ENCODE data around the gene CHST8.
"Not testable (repeated sequence)": the region's sequence is repeated elsewhere in the genome, so short reads cannot be mapped to it uniquely, and the experiment has no call there.

The CHST8 gene

GRCh38 chr19:33616857-33617256, 4.9 kb upstream of the CHST8 start:
- no peak for DNase-seq (ENCODE audit: low read depth in 2 of 2, low spot score in 1 of 2)

DNA sequence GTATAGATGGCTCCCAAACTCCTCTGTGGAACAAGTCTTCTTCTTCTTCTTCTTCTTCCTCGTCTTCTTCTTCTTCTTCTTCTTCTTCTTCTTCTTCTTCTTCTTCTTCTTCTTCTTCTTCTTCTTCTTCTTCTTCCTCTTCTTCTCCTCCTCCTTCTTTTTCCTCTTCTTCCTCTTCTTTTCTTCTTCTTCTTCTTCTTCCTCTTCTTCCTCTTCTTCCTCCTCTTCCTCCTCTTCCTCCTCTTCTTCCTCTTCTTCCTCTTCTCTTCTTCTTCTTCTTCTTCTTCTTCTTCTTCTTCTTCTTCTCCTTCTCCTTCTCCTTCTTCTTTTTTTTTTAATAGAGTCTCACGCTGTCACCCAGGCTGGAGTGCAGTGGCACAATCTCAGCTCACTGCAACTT, 3.4 kb upstream of the CHST8 start:
- not testable (repeated sequence) for DNase-seq (ENCODE audit: low read depth in 2 of 2, low spot score in 1 of 2)

GRCh38 chr19:33618884-33619283, 2.9 kb upstream of the CHST8 start:
- no peak for DNase-seq (ENCODE audit: low read depth in 2 of 2, low spot score in 1 of 2)

- no peak for DNase-seq (ENCODE audit: low read depth in 2 of 2, low spot score in 1 of 2)
Observed at GRCh38 chr19:33620611-33621010, 1.1 kb upstream of the CHST8 start.

DNA sequence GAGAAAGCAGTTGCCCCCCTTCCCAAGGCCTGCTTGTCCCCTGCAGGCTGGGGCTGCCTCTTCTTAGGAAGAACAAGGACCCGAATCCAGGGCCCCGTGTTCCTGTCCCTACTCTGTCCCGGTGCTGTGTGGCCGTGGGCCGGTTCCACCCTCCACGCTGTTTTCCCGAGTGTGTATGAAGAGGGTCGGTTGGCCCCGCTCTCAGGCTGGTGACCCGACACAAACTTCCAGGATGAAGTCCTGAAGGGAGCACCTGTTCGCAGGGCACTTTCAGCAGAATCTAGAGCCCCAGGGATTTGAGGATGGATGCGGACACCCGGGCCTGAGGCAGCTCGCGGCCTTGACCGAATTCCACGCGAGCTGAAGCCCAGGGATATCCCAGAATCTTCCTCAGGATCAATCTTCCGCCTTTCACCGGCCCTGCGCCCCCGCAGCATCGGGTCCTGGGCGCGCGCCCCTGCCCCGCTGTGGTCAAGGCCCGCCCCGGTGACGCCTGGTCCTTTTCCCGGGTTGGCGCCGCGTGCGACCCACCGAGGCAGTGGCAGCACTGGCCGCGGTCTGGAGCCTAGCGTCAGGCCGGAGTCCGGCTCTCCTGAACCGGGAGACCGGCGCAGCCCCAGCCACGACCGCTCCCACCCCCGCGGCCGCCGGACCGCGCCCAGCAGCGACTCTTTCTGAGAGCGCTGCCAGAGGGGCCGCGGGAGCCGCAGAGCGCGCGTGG, 528 bp upstream of the CHST8 start:
- no peak for DNase-seq (ENCODE audit: low read depth in 2 of 2, low spot score in 1 of 2)

DNA sequence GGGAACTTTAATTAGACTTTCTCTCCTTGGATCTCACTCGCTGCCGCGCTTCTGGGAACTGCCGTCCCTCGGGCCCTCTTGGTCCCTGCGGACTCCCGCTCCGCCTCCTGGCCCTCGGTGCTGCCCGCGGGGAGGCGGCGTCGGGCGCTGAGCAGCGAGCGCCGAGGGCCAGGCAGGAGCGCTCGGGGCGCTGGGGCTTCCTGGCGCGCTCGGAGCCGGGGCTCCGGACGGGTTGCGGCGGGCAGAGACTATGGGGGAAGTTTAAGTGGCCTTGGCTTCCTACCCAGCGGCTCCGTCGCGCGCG, 704 bp downstream of the CHST8 start:
- no peak for DNase-seq (ENCODE audit: low read depth in 2 of 2, low spot score in 1 of 2)

DNA sequence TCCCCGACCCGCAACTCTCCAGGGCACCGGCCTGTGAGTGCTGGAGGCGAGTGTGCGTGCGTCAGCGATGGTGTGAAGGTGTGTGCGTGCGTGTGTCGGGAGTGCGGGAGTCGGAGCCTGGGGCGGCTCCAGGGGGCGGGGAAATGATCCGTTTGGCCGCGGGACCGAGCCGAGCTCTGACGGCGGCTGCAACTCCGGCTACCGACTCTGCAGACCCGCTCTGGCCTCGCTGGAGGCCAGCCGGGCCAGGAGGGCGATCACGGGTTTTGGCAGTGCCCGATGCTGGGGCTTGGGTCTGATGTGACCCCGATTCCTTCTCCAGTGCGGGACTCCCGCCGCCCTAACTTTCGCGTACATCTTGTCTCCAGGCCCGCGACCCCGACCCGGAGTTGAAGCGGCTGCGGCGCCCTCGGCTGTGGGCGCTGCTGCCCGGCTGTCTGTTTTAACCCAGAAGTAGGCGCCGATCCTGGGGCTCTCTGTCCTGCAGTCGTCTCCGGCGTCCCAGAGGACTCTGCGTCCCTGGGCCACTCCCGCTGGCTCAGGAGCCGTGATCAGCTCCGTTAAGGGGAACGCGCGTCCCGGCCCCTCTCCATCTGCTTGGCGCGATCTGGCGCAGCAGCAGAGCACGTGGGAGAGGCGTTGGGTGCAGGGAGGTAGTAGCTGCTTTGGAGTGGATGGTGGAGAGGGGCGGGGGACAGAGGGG, 1.2 kb downstream of the CHST8 start:
- no peak for DNase-seq (ENCODE audit: low read depth in 2 of 2, low spot score in 1 of 2)

DNA sequence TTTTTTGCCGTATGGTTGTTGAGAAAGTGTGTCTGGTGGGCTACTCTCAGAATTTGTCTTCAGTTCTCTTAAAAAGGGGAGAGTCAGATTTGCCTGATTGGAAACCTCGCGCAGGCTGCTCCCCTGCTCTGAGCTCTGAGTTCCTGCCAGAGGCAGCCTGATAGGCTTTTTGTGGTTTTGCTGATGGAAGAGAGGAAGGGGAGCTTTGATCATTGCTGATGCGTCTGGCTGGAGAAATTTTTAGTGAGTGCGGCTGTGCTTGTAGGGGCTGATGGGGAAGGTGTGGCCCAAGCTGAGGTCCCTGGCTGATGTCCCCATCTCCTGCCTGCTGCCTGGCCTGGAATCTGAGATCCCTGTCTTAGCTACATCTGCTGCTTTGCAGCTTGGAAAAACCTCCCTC, 2.8 kb downstream of the CHST8 start:
- no peak for DNase-seq (ENCODE audit: low read depth in 2 of 2, low spot score in 1 of 2)

- DNase-seq (ENCODE audit: low read depth in 2 of 2, low spot score in 1 of 2): no peak
Observed at GRCh38 chr19:33627526-33627925, 5.8 kb downstream of the CHST8 start.

- DNase-seq (ENCODE audit: low read depth in 2 of 2, low spot score in 1 of 2): no peak
Observed at GRCh38 chr19:33627962-33628839, 6.4 kb downstream of the CHST8 start.

- no peak for DNase-seq (ENCODE audit: low read depth in 2 of 2, low spot score in 1 of 2)
Observed at GRCh38 chr19:33628921-33629825, 7.4 kb downstream of the CHST8 start.

DNA sequence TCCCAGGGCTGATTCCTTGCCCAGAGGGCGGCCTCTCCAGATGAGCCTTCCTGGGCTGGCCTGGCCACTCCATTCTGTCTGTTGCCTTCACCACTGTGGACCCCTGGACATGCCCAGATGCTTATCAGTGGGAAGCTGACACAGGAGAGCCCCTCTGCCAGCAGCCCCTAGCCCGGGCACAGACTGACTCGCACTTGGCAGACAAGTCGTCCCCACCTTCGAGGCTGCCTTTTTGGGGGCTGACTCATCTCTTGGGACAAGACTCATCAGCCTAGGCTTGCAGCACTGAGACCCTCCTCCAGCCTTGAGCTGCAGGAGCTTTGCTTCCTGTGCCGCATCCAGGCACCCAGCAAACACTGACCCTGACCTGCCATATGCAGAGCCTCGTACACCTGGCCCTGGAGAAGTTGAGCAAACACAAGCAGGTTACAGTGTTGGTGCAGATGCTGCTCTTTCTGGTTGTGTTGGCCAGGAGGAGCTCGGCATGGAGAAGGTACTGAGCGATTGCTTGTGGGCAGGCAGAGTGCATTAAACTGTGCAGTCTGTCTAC, 8.1 kb downstream of the CHST8 start:
- DNase-seq (ENCODE audit: low read depth in 2 of 2, low spot score in 1 of 2): no peak

DNA sequence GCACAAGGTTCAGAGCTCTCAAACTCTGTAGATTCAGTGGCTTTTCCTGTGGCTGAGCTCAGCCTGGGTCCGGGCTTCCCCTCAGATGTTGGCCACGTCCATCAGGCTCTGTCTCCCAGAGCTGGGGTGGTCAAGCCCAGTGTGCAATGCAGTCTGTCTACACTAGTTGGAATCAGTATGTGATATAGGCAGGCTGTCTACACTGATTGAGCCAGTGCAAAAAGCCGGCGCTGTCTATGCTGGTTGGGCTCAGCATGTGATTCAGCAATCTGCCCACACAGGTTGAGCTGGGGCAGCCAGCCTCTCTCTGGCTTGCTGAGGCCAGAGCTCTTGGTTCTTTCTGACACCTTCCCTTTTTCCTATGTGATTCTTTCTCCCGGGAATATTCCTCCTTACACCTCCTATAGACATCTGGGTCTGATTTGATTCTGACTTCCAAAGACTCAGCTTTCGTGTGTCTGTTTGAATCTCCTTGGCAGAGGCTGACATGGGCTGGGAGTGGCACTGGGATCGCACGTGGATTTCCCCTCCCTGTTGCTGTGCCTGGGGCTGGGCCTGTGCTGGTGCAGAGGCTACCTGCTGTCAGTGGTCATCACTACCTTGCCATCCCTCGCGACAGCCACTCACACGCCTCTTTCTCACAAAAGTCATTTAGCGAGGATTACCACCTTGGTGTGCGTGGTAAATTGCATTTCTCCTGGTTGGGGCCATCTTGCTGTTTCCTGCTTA, 9.3 kb downstream of the CHST8 start:
- DNase-seq (ENCODE audit: low read depth in 2 of 2, low spot score in 1 of 2): no peak

- no peak for DNase-seq (ENCODE audit: low read depth in 2 of 2, low spot score in 1 of 2)
Observed at GRCh38 chr19:33631609-33631973, 9.8 kb downstream of the CHST8 start.

GRCh38 chr19:33634361-33635091, 12.8 kb downstream of the CHST8 start:
- no peak for DNase-seq (ENCODE audit: low read depth in 2 of 2, low spot score in 1 of 2)

DNA sequence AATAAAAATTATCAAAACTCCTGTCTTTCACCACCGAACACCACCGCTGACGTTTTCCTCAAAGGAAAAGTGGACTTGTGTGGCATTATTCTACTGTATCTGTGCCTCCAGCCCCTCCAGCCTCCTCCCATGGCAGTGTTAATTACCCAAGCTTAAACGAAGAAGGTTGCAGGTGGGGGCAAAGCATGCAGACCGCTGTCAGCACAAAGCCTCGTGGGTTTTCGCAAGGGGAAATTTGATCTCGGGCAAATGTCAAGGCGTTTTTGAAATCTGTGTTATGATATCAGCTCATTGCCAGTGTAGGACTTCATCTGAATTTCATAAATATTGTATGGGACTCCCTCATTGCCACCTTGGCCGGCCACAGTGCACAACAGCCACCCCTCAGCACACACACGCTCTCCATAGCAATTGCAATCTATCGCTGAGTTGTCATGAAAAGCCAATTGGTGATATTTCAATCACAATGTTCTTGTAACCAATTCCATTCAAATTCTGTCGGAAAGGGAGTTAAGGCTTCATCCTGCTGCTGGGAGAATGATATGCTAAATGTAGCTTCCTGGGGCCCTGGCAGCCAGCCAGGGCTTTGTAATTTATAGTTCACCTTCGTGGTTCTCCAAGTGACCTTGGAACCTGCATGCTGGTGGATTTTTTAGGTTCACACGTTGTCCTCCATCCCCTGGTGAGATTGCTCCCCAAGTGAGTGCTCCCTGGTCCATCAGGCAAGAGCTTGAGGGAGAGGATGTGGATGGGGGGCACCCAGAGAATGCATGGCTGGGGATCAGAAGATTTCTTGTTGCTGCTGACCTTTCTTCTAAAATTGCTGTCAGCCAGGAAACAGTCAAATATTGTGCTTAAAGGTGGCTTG, 16.6 kb downstream of the CHST8 start:
- DNase-seq (ENCODE audit: low read depth in 2 of 2, low spot score in 1 of 2): no peak

- no peak for DNase-seq (ENCODE audit: low read depth in 2 of 2, low spot score in 1 of 2)
Observed at GRCh38 chr19:33639035-33639681, 17.4 kb downstream of the CHST8 start.

DNA sequence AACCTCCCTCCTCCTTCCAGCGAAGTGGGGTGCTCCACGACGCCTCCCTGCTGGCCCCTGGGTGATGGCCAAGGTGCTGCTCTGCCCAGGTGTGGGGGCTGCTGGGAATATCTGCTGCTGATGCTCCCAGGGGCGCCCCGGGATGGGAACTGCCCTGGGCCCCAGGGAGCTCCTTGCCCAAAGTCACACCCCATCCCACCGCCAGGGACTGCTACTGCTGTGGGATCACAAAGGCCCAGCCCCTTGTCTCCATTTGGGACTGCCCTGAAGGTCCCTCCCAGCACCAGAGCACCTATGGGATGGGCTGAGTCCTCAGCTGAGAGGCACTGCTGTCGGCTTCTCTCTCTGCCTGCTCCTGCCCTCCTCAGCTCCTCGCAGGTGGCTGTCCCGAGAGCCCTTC, 19.0 kb downstream of the CHST8 start:
- no peak for DNase-seq (ENCODE audit: low read depth in 2 of 2, low spot score in 1 of 2)

Data from stimulated activated CD8-positive, alpha-beta memory T cell treated with anti-CD3 and anti-CD28 coated beads, Interleukin-4, amount 100 ng/mL, for 1 hour (primary cell).